Vagina (tissue), 2 donors: ENCODE measurements around the gene DAP3.
A peak's percentile ranks its signal among the peaks of the same experiment; 100 is the strongest.

Experiments
- POLR2A ChIP-seq, 2 donors: fragments of 450-650 bp; IDR thresholded peaks; one replicate each; pipeline ENCODE4 v1.6.1; 2017; ENCODE audit warnings: antibody characterized with exemption in 2 of 2, mild to moderate bottlenecking in 2 of 2, moderate library complexity in 2 of 2
- POLR2AphosphoS5 ChIP-seq, 2 donors: sonication (generic); formaldehyde crosslinking; IDR thresholded peaks; one replicate each; pipeline ENCODE4 v1.9.0; 2017; ENCODE audit warnings: antibody characterized with exemption in 2 of 2, mild to moderate bottlenecking in 2 of 2, low read depth in 1 of 2; ENCODE audit not compliant: insufficient read depth in 1 of 2
- TF ChIP-seq, protein P1 (sequence below), 3 experiments: fragments of 450-650 bp in 2 of 3; fragments of 200-600 bp in 1 of 3; sonication (generic) in 1 of 3; IDR thresholded peaks; one replicate each; pipeline ENCODE4 v1.5.1; 2017 to 2019; ENCODE audit warnings: antibody characterized with exemption in 3 of 3, mild to moderate bottlenecking in 2 of 3, moderate library complexity in 2 of 3

DNA sequence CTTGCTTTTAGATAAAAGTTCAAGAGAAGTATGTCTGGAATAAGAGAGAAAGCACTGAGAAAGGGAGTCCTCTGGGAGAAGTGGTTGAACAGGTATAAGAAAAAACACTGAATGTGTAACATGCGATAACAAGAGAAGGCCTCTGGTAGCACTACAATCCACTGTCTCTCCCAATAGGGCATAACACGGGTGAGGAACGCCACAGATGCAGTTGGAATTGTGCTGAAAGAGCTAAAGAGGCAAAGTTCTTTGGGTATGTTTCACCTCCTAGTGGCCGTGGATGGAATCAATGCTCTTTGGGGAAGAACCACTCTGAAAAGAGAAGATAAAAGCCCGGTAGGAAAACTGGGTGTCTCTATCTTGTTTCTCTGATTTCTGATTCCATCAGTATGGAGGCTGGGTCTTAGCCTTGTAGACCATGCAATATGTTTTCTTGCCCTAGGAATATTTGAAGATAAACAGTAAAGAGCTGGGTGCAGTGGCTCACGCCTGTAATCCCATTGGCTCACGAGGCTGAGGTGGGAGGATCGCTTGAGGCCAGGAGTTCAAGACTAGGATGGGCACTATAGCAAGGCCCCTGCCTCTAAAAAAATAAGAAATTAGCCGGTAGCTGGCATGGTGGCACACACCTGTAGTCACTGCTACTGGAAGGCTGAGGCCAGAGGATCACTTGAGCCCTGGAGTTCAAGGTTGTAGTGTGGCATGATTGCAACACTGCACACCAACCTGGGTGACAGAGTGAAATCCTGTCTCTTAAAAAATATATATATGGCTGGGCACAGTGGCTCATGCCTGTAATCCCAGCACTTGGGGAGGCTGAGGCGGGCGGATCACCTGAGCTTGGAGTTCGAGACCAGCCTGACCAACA, 40.4 kb downstream of the DAP3 start:
- TF ChIP-seq POLR2A (IDR thresholded peaks at IDR 0.05) (no peak), POLR2AphosphoS5 (IDR thresholded peaks at IDR 0.05; ENCODE audit: insufficient read depth in 1 of 2, low read depth in 1 of 2) (no peak)
- TF ChIP-seq, protein P1, sequence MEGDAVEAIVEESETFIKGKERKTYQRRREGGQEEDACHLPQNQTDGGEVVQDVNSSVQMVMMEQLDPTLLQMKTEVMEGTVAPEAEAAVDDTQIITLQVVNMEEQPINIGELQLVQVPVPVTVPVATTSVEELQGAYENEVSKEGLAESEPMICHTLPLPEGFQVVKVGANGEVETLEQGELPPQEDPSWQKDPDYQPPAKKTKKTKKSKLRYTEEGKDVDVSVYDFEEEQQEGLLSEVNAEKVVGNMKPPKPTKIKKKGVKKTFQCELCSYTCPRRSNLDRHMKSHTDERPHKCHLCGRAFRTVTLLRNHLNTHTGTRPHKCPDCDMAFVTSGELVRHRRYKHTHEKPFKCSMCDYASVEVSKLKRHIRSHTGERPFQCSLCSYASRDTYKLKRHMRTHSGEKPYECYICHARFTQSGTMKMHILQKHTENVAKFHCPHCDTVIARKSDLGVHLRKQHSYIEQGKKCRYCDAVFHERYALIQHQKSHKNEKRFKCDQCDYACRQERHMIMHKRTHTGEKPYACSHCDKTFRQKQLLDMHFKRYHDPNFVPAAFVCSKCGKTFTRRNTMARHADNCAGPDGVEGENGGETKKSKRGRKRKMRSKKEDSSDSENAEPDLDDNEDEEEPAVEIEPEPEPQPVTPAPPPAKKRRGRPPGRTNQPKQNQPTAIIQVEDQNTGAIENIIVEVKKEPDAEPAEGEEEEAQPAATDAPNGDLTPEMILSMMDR (IDR thresholded peaks at IDR 0.05): peak in 2 of 3 experiments; percentile 18 to 25
